GM18861 (cell line): ENCODE data around the gene TTC13.

ENCODE experiments used
- ATAC-seq: cut with Tn5 transposase; IDR thresholded peaks from one replicate; pipeline ENCODE4 v1.9.1; 2021; ENCODE audit not compliant: unreplicated experiment

Gene TTC13

DNA sequence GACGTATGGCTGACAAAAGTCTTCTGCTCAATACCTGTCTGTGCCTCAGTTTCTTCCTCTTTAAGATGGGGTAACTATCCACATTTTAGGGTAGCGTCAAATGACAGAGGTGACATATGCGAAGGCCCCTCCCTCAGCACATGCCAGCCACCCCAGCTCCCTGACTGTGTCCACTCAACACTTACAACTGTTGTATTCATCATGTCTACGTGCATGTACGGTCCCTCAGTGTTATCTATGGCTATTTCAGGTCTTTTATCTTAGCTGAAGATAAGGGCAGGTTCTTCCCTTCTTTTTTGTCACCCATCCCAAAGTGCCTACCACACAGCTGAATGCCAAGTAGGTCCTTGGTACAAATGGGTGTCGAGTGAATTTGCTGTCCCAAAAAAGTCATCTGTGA, 102.0 kb downstream of the TTC13 start:
- ATAC-seq, result no peak

DNA sequence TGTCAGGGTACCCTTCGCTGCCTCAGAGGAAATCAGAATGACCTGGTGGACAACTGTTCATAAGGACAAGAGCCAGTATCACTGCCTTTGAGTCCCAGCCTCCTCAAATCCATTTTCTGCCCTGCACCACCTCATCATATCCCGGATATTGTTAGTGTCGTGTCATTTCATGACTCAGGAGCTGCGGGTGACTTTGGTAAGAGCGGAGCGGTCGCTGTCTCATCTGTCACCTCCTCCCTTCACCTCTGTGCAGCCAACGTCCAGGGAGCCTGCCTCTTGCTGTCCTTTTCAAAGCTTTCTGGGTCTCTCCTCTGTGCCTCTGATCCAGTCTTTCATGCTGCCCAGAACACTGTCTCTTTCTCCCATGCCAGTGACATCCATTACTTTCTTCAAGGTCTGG, 103.3 kb downstream of the TTC13 start:
- no peak for ATAC-seq

DNA sequence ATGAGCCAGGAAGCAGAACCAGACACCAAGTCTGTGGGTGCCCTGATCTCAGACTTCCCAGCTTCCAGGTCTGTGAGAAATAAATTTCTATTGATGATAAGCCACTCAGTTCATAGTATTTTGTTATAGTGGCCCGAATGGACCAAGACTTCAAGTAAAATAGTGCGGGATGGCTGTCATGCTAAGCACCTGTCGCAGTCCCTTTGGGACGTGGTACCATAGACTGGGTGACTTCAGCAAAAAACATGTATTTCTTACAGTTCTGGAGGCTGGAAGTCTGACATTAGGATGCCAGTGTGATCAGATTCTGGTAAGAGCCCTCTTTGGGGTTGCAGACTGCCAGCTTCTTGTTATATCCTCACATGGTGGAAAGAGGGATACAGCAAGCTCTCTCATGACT, 107.7 kb downstream of the TTC13 start:
- ATAC-seq, result no peak

DNA sequence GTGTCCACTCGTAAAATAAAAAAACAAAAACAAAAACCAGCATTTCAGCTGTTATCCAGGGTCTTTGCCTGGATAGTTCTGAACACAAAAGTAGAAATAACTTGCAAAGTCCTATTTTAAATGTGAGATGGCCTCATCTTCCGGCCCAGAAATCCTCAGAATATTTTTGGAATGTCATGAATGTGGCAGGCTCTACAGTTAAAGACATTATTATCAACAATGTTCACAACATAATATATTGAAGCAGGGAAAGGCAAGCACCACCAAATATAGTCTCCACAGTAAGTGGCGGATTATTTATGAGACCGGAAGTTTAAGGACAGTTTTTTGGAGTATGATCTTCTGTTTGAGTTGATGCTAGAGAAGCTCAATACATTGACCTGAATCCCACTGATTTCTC, 109.2 kb downstream of the TTC13 start:
- no peak for ATAC-seq

DNA sequence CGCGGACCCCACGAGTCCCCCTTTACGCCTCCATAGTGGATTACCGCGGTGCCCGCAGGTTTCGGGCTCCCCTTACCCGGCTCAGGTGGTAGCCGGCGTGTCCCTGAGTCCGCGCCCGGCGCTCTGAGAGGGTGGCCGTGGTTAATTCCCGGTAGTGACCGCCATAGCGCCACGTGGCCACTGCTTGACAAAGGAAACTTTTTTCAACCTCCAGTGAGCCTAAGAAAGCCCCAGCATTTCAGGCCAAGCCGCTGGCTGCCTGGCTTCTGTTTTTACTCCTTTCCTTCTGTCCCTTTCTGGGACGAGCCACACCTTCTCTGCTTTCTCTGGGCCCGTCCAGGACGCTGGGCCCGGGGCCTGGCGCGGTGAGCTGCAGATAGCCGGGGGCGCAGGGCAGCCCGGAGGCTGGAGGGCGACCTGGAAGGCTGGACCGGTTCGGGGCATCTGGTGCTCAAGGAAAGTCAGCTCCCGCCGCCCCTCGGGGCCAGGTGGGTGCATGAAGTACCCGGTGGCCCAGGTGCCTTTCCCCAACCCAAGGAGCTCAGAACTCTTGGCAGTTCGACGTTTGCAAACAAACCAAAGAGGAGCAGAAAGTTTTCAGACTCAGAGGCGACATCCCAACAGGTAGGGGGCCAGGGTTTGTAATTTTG, 109.8 kb downstream of the TTC13 start:
- no peak for ATAC-seq

DNA sequence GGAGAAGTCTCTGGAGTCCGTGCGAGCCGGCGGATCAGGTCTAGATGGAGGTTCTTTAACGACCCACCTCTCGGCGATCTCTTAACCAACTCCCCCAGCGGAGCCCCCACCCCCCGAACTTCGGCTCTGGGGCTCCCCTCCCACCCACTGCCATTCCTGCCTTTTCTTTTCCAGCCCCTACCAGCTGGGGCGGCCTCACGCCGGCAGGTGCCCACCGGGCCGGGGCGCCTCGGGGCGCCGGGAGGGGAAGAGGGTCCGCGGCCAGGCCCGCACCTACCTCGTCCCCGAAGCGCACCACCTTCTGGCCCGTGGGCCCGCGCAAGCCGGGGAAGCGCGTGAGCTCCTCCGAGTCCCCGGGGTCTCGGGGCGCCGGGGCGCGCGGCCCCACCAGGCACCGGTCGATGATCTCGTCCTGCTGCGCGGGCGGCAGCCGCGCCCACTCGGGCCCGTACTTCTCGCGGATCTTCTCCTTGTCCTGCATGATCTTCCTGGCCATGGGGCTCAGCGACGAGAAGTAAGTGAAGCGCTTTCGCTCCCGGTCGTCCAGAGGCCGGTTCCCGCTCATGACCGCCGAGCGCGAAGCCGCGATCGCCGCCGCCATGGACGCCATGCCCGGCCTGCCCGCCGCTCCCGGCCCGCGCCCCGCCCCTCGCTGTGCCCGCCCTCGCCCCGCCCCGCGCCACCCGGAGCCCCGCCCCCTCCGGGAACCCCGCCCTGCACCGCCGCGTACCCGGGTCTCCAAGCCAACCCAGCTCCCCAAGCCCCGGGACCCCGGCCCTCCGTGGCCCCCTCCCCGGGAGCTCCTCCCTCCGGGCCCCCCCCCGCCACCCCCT, 110.5 kb downstream of the TTC13 start, which contains the start of gene C1orf198:
C1orf198 (minus strand) TSS at position 619 of the 833 bp plus-strand sequence; CDS start at position 610, 9 bp downstream.
- ATAC-seq, result no peak

DNA sequence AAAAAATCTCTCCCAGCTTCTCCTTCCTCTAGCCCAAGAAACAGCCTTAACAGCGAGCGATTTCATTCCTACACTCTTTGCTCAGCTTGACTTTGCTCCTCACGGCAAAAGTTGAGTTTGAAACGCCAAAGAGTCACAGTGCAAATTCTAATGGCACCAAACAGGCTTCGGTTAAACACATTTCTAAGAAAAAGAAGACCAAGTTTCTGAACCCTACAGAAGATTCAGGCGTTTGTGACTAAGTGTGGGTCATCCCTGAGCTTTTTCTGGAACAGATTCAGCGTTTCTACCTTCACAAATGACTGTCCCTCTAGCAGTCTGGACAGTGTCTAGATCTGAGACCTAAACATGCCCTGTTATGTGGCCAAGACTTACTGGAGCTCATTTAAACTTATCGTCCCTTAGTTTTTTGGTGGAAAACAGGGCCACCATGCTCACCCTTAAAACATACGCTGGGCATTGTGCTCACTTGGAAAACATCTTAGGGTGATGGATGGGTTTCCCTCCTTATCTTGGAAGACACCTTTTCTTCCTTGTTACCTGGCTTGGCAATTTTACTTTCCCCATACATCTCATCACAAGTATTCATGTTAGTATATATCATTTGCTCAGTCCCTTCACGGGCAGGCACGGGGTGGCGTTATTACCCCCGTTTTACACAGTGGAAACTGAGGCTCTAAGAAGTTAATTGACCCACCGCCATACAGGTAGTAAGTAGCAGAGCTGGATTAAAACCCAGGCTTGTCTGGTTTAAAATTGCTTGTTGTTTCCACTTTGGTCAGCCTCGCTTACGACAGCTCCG, 111.4 kb downstream of the TTC13 start:
- ATAC-seq, result no peak

DNA sequence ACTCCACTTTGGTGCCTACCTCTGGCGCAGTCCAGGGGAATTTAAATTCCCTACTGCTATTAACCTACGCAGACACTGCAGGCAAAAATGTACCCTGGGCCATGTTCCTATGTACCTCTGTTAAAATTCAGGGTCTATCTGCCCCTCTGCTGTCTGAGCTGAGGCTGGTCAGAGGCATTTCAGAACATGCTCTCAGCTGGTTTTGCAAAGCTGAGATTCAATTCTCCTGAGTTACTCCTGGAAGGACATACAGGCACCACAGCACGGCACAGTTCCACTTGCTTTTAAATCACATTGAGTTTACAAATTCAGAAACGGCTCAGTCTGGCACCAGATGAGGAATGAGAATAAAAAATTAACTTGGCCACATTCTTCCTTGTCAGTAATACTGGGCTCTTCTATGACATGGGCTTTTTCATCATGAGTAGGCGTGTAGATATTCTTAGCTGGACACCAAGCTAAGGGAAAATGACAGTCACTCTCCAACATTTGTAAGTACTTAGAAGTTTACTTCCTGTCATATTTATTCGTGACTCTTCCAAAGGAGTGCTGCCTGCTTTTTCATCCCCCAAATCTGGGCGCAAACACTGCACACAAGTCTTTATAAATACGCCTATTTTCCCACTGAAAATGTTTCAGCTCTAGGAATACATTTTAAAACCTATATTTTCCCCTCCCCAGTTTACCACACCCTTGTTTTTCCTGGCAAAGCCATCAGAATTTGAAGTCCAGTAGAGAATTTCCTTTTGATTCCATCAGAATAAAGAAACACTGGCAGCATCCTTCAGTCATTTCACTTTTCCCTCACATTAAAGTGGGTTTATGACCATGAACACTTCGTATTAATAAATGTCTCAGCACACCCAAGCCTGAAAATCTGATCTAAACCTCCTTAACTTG, 112.2 kb downstream of the TTC13 start:
- ATAC-seq, result no peak

DNA sequence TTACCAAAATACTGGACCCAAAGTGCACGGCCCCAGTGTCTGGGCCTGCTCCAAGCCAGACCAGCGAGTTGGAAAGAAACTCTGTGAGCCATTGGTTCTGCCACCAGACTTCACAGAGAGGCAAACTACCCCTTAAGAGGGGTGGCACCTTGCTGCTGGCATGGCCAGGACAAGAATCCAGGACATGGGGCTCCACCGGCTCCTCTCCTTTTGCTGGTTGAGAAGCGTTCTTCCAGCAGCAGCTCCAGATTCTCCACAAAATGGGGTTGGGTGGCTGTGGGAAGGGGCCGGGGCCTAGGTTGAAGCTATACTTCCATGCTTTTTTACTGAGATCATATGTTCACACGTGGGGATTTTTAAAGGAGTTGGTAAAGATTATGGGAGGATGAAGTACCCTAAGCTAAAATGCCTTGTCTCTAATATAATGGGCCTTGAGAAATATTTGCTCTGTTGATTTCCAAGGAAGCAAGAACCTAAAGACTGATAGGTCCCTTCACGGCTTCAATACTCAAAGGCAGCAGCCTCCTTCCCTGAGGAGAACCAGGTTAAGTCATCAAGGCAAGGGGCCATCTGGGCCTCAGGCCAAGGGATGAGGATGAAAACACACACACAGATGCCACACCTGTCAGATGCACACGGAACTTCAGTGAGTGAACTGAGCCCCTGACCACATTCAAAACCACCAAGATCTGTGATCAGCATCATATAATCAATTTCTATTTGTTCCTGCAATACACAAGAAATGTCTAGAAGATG, 113.4 kb downstream of the TTC13 start:
- ATAC-seq, result no peak

DNA sequence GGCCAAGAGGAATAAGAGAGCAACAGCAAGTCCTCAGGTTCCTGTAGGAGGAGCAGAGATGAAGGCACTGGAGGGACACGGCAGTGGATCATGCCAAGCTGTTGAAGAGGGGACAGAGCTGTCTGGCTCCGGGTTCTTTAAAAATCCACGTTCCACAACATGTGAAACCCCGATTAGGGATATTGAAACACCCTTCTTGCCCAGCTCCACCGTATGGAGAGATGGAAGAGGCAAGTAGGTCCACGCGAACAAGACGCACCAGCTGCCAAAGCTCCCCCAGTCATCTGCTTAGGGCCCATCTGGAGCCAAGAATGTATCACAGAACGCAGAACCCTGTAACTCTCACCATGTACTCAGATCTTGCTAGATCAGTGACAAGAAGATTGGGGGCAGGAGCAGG, 114.2 kb downstream of the TTC13 start:
- no peak for ATAC-seq

DNA sequence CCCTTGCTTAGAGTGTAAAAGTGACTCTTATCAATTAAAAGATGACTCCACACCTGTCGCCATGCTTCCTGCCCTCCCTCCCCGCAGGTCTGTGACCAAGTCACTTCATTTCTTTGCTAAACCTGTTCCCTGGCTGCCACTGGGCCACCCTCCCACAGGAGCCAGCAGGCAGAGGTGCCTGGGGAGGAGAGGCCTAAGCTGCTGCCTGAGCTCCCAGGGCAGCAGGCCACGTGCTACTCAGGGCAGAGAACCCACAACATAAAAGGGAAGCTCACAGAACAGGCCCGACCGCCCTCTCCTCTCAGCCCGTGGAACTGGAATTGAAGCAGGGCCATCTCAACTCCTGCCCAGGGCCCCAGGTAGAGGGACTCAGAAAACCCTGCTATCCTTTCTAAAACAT, 115.2 kb downstream of the TTC13 start:
- ATAC-seq, result no peak

DNA sequence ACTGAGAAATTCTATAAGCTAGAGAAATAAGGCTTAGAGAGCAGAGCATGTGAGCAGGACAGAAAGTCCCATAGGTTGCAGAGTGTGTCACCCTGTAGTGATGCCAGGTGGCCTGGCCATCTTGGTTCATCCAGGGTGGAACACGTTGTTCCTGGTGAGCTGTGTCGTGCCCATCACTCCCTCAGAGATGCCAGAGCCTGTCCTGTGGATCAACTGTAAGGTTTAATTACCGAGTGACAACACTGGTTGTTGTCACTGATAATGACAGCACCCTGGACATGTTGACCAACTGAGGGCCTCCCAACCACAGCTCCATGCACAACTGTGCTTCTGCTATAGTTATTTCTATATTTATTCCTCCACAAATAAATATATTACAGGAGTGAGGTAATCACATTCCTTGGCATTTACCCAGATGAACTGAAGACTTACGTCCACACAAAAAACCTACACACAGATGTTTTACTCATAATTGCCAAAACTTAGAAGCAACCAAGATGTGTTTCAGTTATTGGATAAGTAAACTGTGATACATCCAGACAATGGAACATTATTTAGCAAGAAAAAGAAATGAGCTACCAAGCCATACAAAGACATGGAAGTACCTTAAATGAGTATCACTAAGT, 116.6 kb downstream of the TTC13 start:
- no peak for ATAC-seq

DNA sequence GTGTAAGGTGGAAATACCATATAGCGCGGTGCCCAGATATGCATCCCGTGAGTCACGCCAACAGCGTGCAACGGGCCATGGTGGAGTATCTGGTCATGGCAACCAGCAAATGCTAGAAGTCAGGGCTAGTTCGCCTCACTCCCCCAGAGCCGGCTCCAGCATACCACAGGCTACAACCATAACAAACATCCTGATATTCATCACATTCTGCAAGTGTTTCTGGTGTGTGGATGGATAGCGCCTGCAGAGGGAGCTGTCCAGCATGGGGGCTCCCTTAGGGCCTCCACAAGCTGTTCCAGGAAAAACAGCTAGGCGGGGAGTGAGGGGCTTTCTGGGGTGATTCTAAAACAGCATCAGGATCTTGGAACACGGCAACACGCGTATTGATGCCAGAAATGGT, 117.2 kb downstream of the TTC13 start:
- no peak for ATAC-seq

DNA sequence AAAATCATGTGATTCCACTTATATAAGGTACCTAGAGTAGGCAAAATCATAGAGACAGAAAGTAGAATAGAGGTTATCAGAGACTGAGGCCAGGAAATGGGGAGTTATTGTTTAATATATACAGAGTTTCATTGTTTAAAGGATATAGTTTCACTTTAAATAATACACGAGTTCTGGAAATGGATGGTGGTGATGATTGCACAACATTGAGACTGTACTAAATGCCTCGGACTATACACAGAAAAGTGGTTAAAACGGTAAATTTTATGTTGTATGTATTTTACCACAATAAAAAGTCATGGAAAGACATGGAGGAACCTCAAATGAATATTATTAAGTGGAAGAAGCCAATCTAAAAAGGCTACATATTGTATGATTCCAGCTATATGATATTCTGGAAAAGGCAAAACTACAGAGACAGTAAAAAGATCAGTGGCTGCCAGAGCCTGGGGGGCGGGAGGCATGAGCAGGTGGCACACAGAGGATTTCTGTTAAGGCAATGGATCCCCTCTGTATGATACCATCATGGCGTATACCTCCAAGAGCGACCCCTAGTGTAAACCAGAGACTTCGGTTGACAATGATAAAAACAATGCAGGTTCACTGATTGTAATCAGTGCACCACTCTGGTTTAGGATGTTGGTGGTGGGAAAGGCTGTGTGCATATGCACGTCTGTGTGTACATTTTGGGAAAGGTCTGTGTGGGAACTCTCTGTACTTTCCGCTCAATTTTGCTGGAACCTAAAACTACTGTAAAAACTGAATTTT, 117.9 kb downstream of the TTC13 start:
- ATAC-seq, result no peak

DNA sequence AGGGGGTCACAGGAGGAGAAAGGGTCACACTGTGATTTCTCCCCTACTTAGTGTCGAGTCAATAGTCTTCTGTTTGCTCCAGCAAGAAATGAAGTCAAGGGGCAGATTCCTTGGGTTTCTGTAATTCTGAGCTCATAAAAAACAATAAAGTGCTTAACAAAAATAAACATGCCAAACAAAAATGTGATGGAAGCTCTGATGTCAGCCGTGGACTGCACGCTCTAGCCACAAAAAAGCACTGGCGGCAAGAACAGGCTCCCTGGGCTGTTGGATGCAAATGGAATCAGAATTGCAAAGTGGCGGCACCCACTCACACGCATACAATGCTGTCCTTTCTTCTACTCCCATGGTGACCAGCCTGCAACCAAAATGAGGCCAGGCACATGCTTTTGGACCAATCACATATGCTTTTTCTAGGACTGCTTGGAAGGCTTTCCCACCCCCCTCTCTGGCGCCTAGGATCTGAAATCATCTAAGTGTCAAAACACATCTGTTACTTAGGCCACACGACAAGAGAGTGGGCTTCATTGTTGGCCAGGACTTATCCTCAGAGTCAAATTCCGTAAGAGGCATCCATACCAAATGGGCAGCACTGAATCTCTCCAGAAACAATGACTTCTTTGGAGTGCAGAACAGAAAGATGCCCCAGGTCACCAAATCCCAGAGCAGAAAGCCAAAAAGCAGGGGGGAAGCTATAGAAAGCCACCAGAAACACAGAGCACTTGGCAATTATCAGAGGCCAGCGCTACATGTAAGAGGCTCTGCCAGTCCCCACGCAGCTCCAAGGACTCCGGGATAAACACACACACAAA, 119.5 kb downstream of the TTC13 start:
- ATAC-seq, result no peak

DNA sequence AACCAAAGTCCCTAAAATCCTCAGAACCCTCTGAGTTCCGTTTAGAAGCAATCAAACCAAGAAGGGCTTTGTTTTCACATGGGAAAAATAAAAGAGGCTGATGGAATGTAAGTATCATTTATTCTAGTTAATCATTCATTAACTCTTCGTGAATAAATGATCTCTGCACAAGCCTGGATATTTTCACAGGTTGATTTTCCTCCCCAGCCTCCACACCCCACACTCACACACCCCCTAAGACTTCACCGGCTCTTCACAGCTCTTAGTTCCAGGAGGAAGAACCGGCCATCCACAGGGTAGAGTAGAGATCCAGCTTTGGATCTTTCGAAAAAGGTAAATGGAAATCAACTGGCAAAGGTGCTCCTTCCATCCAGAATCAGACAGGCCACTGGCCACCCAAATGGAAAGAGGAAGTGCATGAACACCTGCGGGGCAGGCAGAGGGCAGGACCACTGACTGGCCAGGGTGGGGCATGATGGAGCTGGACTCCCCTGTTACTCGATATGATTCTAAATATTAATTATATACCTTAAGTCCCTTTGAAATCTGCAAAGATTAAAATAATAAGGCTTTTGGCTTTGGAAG, 120.3 kb downstream of the TTC13 start:
- ATAC-seq, result no peak

DNA sequence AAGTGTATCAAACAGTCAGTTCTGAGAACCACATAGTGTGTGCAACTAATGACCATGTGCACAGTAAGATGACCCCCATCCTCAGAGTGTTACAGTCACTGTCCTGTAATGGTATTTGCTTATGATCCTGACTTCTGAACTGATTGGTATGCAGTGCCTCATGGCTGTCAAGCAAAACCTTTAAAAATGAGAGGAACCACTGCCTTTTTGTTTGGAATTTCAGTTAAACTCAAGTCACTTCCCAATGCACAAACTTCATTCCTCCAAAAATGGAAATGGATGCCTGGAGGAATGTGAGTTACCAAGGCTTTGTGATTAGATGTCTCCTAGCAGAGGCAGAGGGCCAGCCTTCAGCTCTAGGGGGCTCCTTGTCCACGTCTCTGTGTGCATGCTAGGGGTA, 120.8 kb downstream of the TTC13 start:
- ATAC-seq, result no peak

DNA sequence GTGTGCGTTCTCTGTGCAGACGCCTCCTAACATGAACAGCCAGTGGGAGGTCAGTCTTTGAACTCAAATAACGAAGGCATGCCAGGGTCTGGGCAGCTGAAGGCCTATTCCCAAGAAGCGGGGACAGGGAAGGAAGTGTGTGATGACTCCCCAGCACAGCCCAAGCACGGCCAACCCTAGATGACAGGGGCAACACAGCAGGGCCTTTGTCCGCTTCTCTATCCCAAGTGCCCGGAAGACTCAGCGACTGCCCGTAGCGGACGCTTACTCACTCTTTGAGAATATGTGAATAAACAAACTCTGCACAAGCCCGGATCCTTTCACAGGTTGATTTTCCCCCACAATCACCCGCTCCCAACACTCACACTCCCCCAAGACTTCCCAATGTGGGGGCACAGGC, 121.6 kb downstream of the TTC13 start:
- ATAC-seq, result no peak
